Neural crest cell (in vitro differentiated cells): Measurements from ENCODE around the gene MLST8. TPM values are rescaled to one million over a fixed set of nuclear protein-coding genes. Genes with fewer than 3 reads are reported as not detected.

Experiments used
- DNase-seq: peaks from one replicate; pipeline ENCODE4 v3.0.0; 2021; ENCODE audit warnings: low read depth, mixed read lengths, low spot score
- H3K27ac Mint-ChIP-seq: one replicate; pipeline ENCODE4 v1.8.0; 2021; ENCODE audit warnings: mild to moderate bottlenecking, mixed read lengths; ENCODE audit not compliant: unreplicated experiment
- H3K27me3 Mint-ChIP-seq: 2 replicates; pipeline ENCODE4 v1.8.0; 2021; ENCODE audit warnings: low read depth, mild to moderate bottlenecking, mixed read lengths
- H3K36me3 Mint-ChIP-seq: 2 replicates; pipeline ENCODE4 v1.8.0; 2021; ENCODE audit warnings: low read depth, mild to moderate bottlenecking, mixed read lengths
- H3K4me1 Mint-ChIP-seq: 2 replicates; pipeline ENCODE4 v1.8.0; 2021; ENCODE audit warnings: mixed read lengths
- H3K4me3 Mint-ChIP-seq: one replicate; pipeline ENCODE4 v1.8.0; 2021; ENCODE audit warnings: mild to moderate bottlenecking, mixed read lengths
- H3K9me3 Mint-ChIP-seq: 2 replicates; pipeline ENCODE4 v1.8.0; 2021; ENCODE audit warnings: mixed read lengths
- CTCF ChIP-seq: fragments of 200-600 bp; sonication (generic); conservative IDR thresholded peaks from 2 replicates; pipeline ENCODE4 v1.5.0; 2021; ENCODE audit warnings: antibody characterized with exemption, mild to moderate bottlenecking
- total RNA-seq: library from RNA; stranded (reverse); gene quantifications from 2 replicates; pipeline ENCODE4 v1.2.1, GENCODE V29; 2021

The MLST8 gene
- total RNA-seq, 1 donor from 2014 or later = 68.1 TPM

GRCh38 chr16:2163211-2163881, 41.9 kb upstream of the MLST8 start:
- H3K36me3 Mint-ChIP-seq = peaks cover 2% of the 10 kb centered on the region
- H3K4me1 Mint-ChIP-seq = peaks cover 6% of the 10 kb centered on the region
- no peak for TF ChIP-seq CTCF
- H3K9me3 Mint-ChIP-seq = no peaks in the 10 kb centered on the region
- no peak overlapping the region for H3K27ac Mint-ChIP-seq
- no peak overlapping the region for H3K4me3 Mint-ChIP-seq
- no peaks in the 10 kb centered on the region for H3K27me3 Mint-ChIP-seq
- DNase-seq = no peak

DNA sequence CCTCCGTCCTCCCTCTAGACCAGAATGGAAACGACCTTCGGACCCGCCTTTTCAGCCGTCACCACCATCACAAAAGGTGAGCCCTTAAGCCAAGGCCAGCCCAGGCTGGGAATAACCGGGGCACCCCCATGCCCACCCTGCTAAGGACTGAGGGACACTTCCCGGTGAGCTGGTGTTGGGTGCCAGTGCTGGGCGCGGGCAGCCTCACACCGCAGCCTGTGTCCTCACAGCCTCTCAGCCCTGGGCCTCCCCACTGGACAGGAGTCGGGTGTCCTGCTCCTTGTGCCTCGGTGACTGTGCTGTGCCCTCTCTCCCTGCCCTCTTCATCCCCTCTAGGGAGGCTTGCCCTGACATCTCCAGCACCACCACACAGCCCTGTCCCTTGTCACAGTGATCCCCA, 39.4 kb upstream of the MLST8 start:
- Mint-ChIP-seq H3K36me3 (peaks cover 2% of the 10 kb centered on the region), H3K9me3 (no peaks in the 10 kb centered on the region), H3K4me1 (no peaks in the 10 kb centered on the region), H3K27me3 (no peaks in the 10 kb centered on the region), H3K27ac (no peak overlapping the region), H3K4me3 (no peak overlapping the region)
- DNase-seq = no peak
- TF ChIP-seq CTCF = no peak

DNA sequence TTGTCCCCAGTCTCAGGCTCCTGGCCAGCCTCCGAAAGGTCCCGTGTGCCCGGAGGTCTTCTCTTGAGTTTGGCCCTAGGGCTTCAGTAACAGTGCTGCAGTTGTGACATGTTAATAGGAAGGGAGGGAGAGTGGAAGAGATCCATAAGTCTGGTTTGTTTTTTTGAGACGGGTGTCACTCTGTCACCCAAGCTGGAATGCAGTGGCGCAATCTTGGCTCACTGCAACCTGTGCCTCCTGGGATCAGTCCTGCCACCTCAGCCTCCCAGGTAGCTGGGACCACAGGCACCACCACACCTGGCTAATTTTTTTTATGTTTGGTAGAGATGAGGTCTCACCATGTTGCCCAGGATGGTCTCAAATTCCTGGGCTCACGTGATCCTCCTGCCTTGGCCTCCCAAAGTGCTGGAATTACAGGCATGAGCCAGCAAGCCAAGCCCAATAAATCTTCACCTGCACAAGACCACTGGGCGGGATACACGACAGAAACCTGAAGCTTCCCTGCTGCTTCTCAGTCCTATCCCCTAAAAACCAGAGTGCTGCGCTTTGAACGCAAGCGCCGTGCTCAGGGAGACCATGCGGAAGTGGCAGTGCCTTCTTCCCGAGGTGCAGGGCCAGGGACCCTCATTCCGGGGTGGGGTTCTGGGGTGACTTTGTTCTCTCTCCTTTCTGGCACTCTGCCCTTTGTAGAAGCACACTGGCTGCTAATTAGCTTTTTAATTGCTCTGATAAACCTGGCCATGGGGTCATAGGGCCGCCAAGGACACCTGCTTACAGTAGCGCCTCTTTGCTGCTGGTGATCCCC, 38.8 kb upstream of the MLST8 start:
- Mint-ChIP-seq H3K4me1 (no peaks in the 10 kb centered on the region), H3K27ac (no peak overlapping the region), H3K4me3 (no peak overlapping the region), H3K27me3 (no peaks in the 10 kb centered on the region), H3K9me3 (no peaks in the 10 kb centered on the region), H3K36me3 (peaks cover 2% of the 10 kb centered on the region)
- no peak for DNase-seq
- TF ChIP-seq CTCF = no peak

DNA sequence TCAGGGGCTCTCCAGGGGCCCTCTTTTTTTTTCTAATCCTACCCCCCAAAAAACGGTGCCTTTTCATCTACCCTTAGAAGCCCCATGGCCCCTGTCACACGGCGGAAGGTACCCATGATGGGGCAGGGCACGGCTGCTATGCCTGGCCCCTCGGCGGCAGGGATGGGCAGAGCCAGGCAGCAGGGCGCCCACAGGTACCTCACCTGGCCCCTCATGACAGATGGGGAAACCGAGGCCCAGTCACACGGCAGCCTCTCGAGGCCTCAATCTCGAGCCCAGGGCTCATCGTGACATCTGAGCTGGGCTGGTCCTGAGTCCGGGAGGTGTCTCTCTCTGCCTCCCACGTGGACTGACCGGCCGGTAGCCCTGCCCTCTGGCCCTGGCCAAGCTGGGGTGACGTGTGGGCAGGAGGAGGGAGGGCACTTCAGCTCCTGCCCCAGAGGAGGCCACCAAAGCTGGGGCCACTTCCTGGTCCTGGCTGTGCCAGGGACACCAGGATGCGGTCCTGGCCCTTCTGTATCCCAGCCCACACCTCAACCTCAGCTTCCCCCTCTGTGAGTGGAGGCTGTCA, 38.1 kb upstream of the MLST8 start:
- no peak for TF ChIP-seq CTCF
- Mint-ChIP-seq H3K27me3 (no peaks in the 10 kb centered on the region), H3K4me1 (no peaks in the 10 kb centered on the region), H3K9me3 (no peaks in the 10 kb centered on the region), H3K36me3 (peaks cover 2% of the 10 kb centered on the region), H3K4me3 (no peak overlapping the region), H3K27ac (no peak overlapping the region)
- DNase-seq = no peak

- H3K9me3 Mint-ChIP-seq = no peaks in the 10 kb centered on the region
- H3K36me3 Mint-ChIP-seq = peaks cover 2% of the 10 kb centered on the region
- H3K27ac Mint-ChIP-seq = no peak overlapping the region
- H3K4me3 Mint-ChIP-seq = no peak overlapping the region
- no peaks in the 10 kb centered on the region for H3K27me3 Mint-ChIP-seq
- no peak for TF ChIP-seq CTCF
- no peak for DNase-seq
- no peaks in the 10 kb centered on the region for H3K4me1 Mint-ChIP-seq
Observed at GRCh38 chr16:2170080-2170479, 35.2 kb upstream of the MLST8 start.
